ENCODE results near the gene CIRBP. TPM values are rescaled to one million over a fixed set of nuclear protein-coding genes. Genes with fewer than 3 reads are reported as not detected.

The CIRBP gene
- total and polyA plus RNA-seq, 7 donors: 129 to 1,004 (median 602) TPM

GRCh38 chr19:1267477-1268225 is 1.5 kb upstream of the CIRBP start:
- H3K9me3 ChIP-seq: no peaks in the 10 kb centered on the region
- peak overlapping the region in 1 of 4 donors; percentile 53 for H3K4me3 ChIP-seq
- intact Hi-C loops (cut with DNase I): loop anchor here (1.0 to 10.0 kb wide), 2 partner anchors 23 to 693 kb away; partner anchors contain the start of gene BSG
- H3K36me3 ChIP-seq: peaks cover 15 to 19% (median 17%) of the 10 kb centered on the region in 4 donors
- peaks cover 0 to 73% (median 69%) of the 10 kb centered on the region in 4 donors for H3K4me1 ChIP-seq
- DNase-seq: peak; percentile 80
- 24 to 28% methylated on average over 35 of the region's 35 CpGs for WGBS, 2 donors
- TF ChIP-seq POLR2AphosphoS5 (IDR thresholded peaks at IDR 0.05): peak in 1 of 4 donors; percentile 32
- TF ChIP-seq EP300 (IDR thresholded peaks at IDR 0.05): peak in 1 of 4 donors; percentile 14
- TF ChIP-seq, protein P1, sequence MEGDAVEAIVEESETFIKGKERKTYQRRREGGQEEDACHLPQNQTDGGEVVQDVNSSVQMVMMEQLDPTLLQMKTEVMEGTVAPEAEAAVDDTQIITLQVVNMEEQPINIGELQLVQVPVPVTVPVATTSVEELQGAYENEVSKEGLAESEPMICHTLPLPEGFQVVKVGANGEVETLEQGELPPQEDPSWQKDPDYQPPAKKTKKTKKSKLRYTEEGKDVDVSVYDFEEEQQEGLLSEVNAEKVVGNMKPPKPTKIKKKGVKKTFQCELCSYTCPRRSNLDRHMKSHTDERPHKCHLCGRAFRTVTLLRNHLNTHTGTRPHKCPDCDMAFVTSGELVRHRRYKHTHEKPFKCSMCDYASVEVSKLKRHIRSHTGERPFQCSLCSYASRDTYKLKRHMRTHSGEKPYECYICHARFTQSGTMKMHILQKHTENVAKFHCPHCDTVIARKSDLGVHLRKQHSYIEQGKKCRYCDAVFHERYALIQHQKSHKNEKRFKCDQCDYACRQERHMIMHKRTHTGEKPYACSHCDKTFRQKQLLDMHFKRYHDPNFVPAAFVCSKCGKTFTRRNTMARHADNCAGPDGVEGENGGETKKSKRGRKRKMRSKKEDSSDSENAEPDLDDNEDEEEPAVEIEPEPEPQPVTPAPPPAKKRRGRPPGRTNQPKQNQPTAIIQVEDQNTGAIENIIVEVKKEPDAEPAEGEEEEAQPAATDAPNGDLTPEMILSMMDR (IDR thresholded peaks at IDR 0.05): no peak
- TF ChIP-seq POLR2A (IDR thresholded peaks at IDR 0.05): no peak
- H3K27me3 ChIP-seq: no peaks in the 10 kb centered on the region
- H3K27ac ChIP-seq: peak overlapping the region; percentile 94 to 100 (median 97)

DNA sequence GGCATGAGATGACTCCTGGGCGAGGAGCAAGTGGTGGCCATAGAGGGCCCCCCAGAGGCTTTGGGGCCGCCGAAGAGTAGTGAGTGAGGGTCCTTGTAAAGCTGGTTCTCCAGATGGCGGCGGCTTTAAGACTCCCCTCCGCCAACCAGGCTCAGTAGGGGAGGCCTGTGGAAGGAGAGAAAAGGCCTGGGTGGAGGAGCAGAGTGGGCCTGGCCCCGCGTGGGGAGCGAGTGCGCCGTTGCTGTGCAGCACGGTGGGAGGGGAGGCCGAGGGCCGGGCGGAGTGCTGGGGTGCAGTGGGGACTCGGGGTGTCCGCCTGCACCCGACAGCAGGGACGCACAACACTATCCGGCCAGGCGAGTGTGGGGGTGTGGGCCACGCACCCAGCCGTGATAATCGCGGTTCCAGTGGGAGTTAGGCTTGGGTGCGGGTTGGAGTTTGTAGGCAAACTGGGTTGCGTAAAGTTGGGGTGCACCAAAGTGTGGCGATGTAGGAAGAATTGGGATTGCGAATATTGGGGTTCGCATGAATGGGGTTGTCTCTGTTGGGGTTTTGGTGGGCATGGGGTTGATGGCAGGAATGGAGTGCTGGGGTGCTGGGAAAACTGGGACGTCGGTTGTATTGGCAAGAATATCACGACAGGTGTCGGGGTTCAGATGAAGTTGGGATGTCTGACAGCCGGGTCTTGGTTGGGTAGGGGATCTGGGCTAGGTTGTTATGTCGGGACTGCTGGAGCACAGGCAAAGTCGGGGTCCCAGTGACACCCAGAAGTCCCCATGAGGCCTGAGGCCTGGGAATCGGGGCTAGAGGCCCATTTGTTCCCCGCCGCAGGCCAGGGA is 687 bp upstream of the CIRBP start:
- DNase-seq: peak; percentile 77
- 51 to 59% methylated on average over 40 of the region's 40 CpGs for WGBS, 2 donors
- Histone ChIP-seq H3K4me1 (peaks cover 0 to 78% (median 75%) of the 10 kb centered on the region in 4 donors), H3K36me3 (peaks cover 22 to 27% (median 25%) of the 10 kb centered on the region in 4 donors), H3K27ac (peak overlapping the region; percentile 94 to 100 (median 97)), H3K4me3 (peak overlapping the region in 1 of 4 donors; percentile 61), H3K27me3 (no peaks in the 10 kb centered on the region), H3K9me3 (no peaks in the 10 kb centered on the region)
- intact Hi-C loops (cut with DNase I): loop anchor here (10.0 kb wide), 1 partner anchor 694 kb away; the partner anchor contains the start of gene BSG
- TF ChIP-seq, protein P1 (IDR thresholded peaks at IDR 0.05): no peak
- TF ChIP-seq POLR2AphosphoS5 (IDR thresholded peaks at IDR 0.05) (no peak), EP300 (IDR thresholded peaks at IDR 0.05) (no peak), POLR2A (IDR thresholded peaks at IDR 0.05) (no peak)

DNA sequence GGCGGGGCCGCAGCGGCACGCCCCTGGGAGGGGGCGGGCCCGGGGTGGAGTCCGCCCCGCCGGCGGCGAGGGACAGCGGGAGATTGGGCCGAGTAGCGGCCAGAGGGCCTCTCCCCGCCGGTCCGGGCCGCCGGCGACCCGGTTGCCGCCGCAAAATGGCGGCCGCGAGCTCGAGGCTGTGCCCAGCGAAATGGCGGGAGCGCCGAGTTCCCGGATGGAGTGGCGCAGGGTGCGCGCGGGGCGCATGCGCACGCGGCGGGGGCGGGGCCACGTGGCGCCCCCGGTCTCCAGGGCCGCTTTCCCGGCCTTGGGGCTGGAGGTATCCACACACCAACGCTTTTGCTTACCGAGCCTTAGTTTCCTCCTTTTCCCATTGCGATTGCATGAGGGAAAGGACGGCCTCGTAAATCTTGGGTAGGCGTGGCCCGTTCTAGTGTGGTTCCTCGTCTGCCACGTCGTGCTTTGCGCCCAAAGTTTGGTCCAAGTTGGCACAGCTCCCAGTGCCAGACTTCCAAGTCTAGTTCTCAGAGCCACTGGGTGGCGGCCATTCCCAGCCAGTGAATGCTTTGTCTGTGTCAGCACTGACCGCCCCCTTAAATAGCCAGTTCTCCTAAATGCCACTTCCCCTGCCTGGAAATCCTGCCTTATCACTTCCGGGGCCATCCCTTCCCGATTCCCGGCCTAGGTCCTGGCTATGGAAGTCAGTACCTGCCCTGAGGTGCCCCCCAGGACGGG is 513 bp downstream of the CIRBP start:
- DNase-seq: peak; percentile 95
- TF ChIP-seq POLR2AphosphoS5 (IDR thresholded peaks at IDR 0.05): peak; percentile 8 to 68 (median 46)
- TF ChIP-seq, protein P1 (IDR thresholded peaks at IDR 0.05): no peak
- peaks cover 0 to 90% (median 87%) of the 10 kb centered on the region in 4 donors for H3K4me1 ChIP-seq
- H3K36me3 ChIP-seq: peaks cover 32 to 39% (median 37%) of the 10 kb centered on the region in 4 donors
- peak overlapping the region; percentile 38 to 94 (median 74) for H3K4me3 ChIP-seq
- 0 to 1% methylated on average over 64 of the region's 64 CpGs for WGBS, 2 donors
- intact Hi-C loops (cut with DNase I): loop anchor here (10.0 kb wide), 1 partner anchor 695 kb away; the partner anchor contains the start of gene BSG
- H3K9me3 ChIP-seq: no peaks in the 10 kb centered on the region
- no peaks in the 10 kb centered on the region for H3K27me3 ChIP-seq
- peak overlapping the region; percentile 94 to 100 (median 97) for H3K27ac ChIP-seq

- H3K36me3 ChIP-seq: peaks cover 35 to 42% (median 41%) of the 10 kb centered on the region in 4 donors
- H3K4me3 ChIP-seq: peak overlapping the region; percentile 38 to 94 (median 74)
- peak in 1 of 4 donors; percentile 40 for TF ChIP-seq EP300 (IDR thresholded peaks at IDR 0.05)
- TF ChIP-seq POLR2A (IDR thresholded peaks at IDR 0.05): no peak
- no peaks in the 10 kb centered on the region for H3K27me3 ChIP-seq
- DNase-seq: no peak
- 9 to 25% methylated on average over 8 of the region's 8 CpGs for WGBS, 2 donors
- H3K4me1 ChIP-seq: peaks cover 0 to 90% (median 88%) of the 10 kb centered on the region in 4 donors
- peak overlapping the region; percentile 94 to 100 (median 97) for H3K27ac ChIP-seq
- intact Hi-C loops (cut with DNase I): no loop called here
- no peaks in the 10 kb centered on the region for H3K9me3 ChIP-seq
These were observed 1.2 kb downstream of the CIRBP start for GRCh38 chr19:1270213-1270853.
